G401.6 (cell line): ENCODE results near the gene WDSUB1.

Experiments used
- FAIRE-seq: peaks from 2 replicates; lab custom pipeline; 2012; peaks lifted over from hg19 to GRCh38; lab: Jason Lieb, UNC

Gene WDSUB1

GRCh38 chr2:159195697-159196096 lies 90.8 kb downstream of the WDSUB1 start:
- FAIRE-seq = no peak

- no peak for FAIRE-seq
Observed at GRCh38 chr2:159194241-159194640, 92.3 kb downstream of the WDSUB1 start.

- no peak for FAIRE-seq
Observed at GRCh38 chr2:159193791-159194190, 92.7 kb downstream of the WDSUB1 start.

GRCh38 chr2:159192371-159192918 lies 94.1 kb downstream of the WDSUB1 start:
- no peak for FAIRE-seq

GRCh38 chr2:159188449-159188848 lies 98.1 kb downstream of the WDSUB1 start:
- no peak for FAIRE-seq

- FAIRE-seq = no peak
Observed at GRCh38 chr2:159187106-159187505, 99.4 kb downstream of the WDSUB1 start.

- no peak for FAIRE-seq
Observed at GRCh38 chr2:159186462-159186861, 100.0 kb downstream of the WDSUB1 start.
